CD4-positive, CD25-positive, alpha-beta regulatory T cell (primary cell): Measurements from ENCODE around the gene SLC25A21. TPM values are rescaled to one million over a fixed set of nuclear protein-coding genes. Genes with fewer than 3 reads are reported as not detected.
"Not testable (repeated sequence)": the region's sequence is repeated elsewhere in the genome, so short reads cannot be mapped to it uniquely, and the experiment has no call there.

Experiments used
- ATAC-seq, 2 donors: fragments of 150-1000 bp; cut with Tn5 transposase; one replicate each; pipeline ENCODE4 v1.10.0; 2021; ENCODE audit warnings: low read depth in 2 of 2, moderate number of reproducible peaks in 2 of 2, moderate library complexity in 1 of 2
- DNase-seq, 3 donors: peaks; one replicate each; pipeline versions ENCODE4 v3.0.0 to v3.0.0-alpha.2; 2012 to 2022; ENCODE audit warnings: mixed read lengths in 1 of 3
- H3K27ac ChIP-seq: one replicate; pipeline ENCODE4 v1.7.0; 2013; ENCODE audit warnings: mild to moderate bottlenecking, low read length; ENCODE audit not compliant: insufficient read depth, poor library complexity, severe bottlenecking
- H3K27me3 ChIP-seq: one replicate; pipeline ENCODE4 v1.7.0; 2013; ENCODE audit warnings: low read length; ENCODE audit not compliant: control insufficient read depth, insufficient read depth
- H3K36me3 ChIP-seq: one replicate; pipeline ENCODE4 v1.7.0; 2013; ENCODE audit warnings: mild to moderate bottlenecking, low read length, moderate library complexity; ENCODE audit not compliant: control insufficient read depth, insufficient read depth
- H3K4me1 ChIP-seq: 2 replicates; pipeline ENCODE4 v1.7.0; 2013; ENCODE audit warnings: mild to moderate bottlenecking, low read length; ENCODE audit not compliant: insufficient read depth, control insufficient read depth, poor library complexity, severe bottlenecking
- H3K4me3 ChIP-seq: one replicate; pipeline ENCODE4 v1.7.0; 2013; ENCODE audit warnings: low read depth, mild to moderate bottlenecking, low read length, moderate library complexity
- H3K9me3 ChIP-seq, 2 experiments: 1 replicate in 1 of 2; 2 replicates in 1 of 2; pipeline ENCODE4 v1.7.0; 2013; ENCODE audit warnings: low read length in 2 of 2, mild to moderate bottlenecking in 1 of 2, moderate library complexity in 1 of 2; ENCODE audit not compliant: control insufficient read depth in 2 of 2
- H3K27ac Mint-ChIP-seq, 3 donors: one replicate each; pipeline ENCODE4 v1.8.0; 2020 to 2022; ENCODE audit warnings: mild to moderate bottlenecking in 3 of 3, mixed read lengths in 3 of 3, moderate library complexity in 2 of 3
- H3K27me3 Mint-ChIP-seq: one replicate; pipeline ENCODE4 v1.8.0; 2022; ENCODE audit warnings: mild to moderate bottlenecking, mixed read lengths
- H3K36me3 Mint-ChIP-seq: one replicate; pipeline ENCODE4 v1.8.0; 2020; ENCODE audit warnings: mixed read lengths
- H3K4me1 Mint-ChIP-seq, 4 donors: one replicate each; pipeline ENCODE4 v1.8.0; 2020 to 2022; ENCODE audit warnings: mixed read lengths in 4 of 4, mild to moderate bottlenecking in 1 of 4
- H3K4me3 Mint-ChIP-seq, 4 donors: one replicate each; pipeline ENCODE4 v1.8.0; 2020 to 2022; ENCODE audit warnings: mild to moderate bottlenecking in 4 of 4, mixed read lengths in 4 of 4, moderate library complexity in 3 of 4
- H3K9me3 Mint-ChIP-seq, 7 donors: one replicate each; pipeline ENCODE4 v1.8.0; 2020 to 2022; ENCODE audit warnings: mixed read lengths in 7 of 7, mild to moderate bottlenecking in 3 of 7, moderate library complexity in 2 of 7
- polyA plus RNA-seq, 4 donors: library from polyadenylated mRNA; unstranded; fragments of 300-500 nt; fragmentation: Illumina TruSeq; gene quantifications; one replicate each; pipeline ENCODE4 v1.2.3, GENCODE V29; 2021
- total RNA-seq: library from RNA; stranded (reverse); gene quantifications from one replicate; pipeline ENCODE4 v1.2.3, GENCODE V29; 2022

SLC25A21 gene
- total and polyA plus RNA-seq, 5 donors from 2014 or later = not detected

DNA sequence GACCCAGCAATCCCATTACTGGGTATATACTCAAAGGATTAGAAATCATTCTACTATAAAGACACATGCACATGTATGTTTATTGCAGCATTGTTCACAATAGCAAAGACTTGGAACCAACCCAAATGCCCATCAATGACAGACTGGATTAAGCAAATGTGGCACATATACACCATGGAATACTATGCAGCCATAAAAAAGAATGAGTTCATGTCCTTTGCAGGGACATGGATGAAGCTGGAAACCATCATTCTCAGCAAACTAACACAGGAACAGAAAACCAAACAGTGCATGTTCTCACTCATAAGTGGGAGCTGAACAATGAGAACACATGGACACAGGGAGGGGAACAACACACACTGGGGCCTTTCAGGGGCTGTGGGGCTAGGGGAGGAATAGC, 310.2 kb downstream of the SLC25A21 start:
- H3K9me3 ChIP-seq, H3K36me3 Mint-ChIP-seq, H3K27me3 Mint-ChIP-seq, DNase-seq, H3K27me3 ChIP-seq, ATAC-seq, H3K27ac Mint-ChIP-seq, H3K9me3 Mint-ChIP-seq, H3K4me3 Mint-ChIP-seq, H3K4me1 ChIP-seq, H3K36me3 ChIP-seq, H3K4me3 ChIP-seq, H3K27ac ChIP-seq, H3K4me1 Mint-ChIP-seq: not testable (repeated sequence)

DNA sequence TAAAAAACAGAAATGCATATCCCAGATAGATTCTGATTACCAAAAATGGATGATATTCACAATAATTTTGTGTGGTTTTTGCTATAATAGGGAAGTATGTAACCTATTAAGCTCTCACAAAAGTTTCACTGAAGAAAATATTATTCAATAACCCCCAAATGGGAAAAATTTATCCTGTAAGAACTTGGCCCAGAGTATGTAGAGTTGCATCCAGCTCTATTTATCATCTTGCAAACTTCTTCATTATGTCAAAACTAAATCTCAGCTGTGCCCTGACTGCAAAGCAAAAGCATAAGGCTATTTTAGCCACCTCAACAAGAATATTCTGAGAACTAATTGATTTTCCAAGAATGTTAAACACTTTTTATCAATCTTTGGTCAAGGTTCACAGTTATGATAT, 311.6 kb downstream of the SLC25A21 start:
- ATAC-seq (no peak), DNase-seq (no peak)
- H3K9me3 Mint-ChIP-seq = peaks cover 0 to 3% (median 0%) of the 10 kb centered on the region in 7 donors
- no peaks in the 10 kb centered on the region for H3K36me3 ChIP-seq
- no peaks in the 10 kb centered on the region for H3K27me3 Mint-ChIP-seq
- no peaks in the 10 kb centered on the region for H3K4me1 ChIP-seq
- H3K4me3 ChIP-seq = no peak overlapping the region
- no peaks in the 10 kb centered on the region for H3K36me3 Mint-ChIP-seq
- no peak overlapping the region for H3K4me3 Mint-ChIP-seq
- no peak overlapping the region for H3K27ac ChIP-seq
- H3K4me1 Mint-ChIP-seq = no peaks in the 10 kb centered on the region
- H3K27me3 ChIP-seq = no peaks in the 10 kb centered on the region
- no peak overlapping the region for H3K27ac Mint-ChIP-seq
- H3K9me3 ChIP-seq = peaks cover 0 to 4% of the 10 kb centered on the region in 2 experiments

DNA sequence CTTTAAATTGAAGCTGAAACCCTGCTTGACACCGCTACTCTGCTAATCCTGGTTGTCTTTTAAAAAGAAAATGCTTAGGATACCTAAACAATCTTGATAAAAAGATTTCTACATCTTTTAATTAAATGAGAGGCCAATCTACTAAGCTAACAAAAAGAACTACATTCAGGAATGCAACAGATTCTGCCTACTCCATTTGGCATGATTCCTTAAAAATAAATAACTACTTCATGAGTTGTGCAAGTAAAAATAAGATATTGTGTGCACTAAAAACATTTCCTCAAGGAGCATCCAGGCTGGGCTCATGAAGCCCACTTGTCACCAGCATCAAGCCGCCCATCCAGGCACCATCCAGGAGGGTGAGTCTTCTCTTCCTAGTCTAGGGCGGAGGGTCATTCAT, 313.3 kb downstream of the SLC25A21 start:
- no peak overlapping the region for H3K4me3 Mint-ChIP-seq
- Histone ChIP-seq H3K36me3 (no peaks in the 10 kb centered on the region), H3K4me3 (no peak overlapping the region), H3K4me1 (no peaks in the 10 kb centered on the region), H3K27me3 (no peaks in the 10 kb centered on the region), H3K27ac (no peak overlapping the region), H3K9me3 (peaks cover 0 to 4% of the 10 kb centered on the region in 2 experiments)
- no peaks in the 10 kb centered on the region for H3K4me1 Mint-ChIP-seq
- peaks cover 0 to 7% (median 0%) of the 10 kb centered on the region in 7 donors for H3K9me3 Mint-ChIP-seq
- H3K36me3 Mint-ChIP-seq = no peaks in the 10 kb centered on the region
- ATAC-seq (no peak), DNase-seq (no peak)
- H3K27me3 Mint-ChIP-seq = no peaks in the 10 kb centered on the region
- H3K27ac Mint-ChIP-seq = no peak overlapping the region

DNA sequence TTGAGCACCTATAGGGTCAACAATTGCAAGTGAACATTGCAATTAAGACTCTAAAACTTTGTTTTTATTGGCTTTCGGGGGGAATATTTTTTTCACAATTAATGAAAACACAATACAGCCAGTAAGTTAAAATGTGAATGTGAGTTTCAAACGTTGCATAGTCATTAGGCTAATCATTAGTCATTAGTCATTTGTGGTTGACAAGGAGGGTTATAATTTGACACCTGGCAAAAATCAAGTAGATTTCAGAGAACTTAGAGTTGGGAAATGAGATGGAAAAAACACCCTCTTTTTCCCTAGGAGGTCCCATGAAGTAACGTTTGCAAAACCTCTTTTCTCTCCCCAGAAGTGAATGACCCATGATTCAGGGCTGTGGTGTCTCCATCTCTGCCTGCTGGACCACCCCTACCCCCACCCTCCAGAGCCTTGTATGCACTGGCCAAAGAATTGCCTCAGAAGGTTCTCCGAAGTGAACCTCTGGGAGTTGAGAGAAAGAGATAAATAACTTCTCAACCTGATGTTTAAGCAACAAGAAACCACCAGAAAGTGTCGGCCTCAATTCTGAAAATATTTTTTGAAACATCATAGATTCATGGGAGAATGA, 314.5 kb downstream of the SLC25A21 start:
- no peaks in the 10 kb centered on the region for H3K27me3 ChIP-seq
- ATAC-seq (no peak), DNase-seq (no peak)
- Mint-ChIP-seq H3K9me3 (peaks cover 0 to 7% (median 0%) of the 10 kb centered on the region in 7 donors), H3K27me3 (no peaks in the 10 kb centered on the region), H3K36me3 (no peaks in the 10 kb centered on the region), H3K4me3 (no peak overlapping the region), H3K4me1 (no peaks in the 10 kb centered on the region), H3K27ac (no peak overlapping the region)
- no peaks in the 10 kb centered on the region for H3K4me1 ChIP-seq
- H3K9me3 ChIP-seq = peaks cover 0 to 4% of the 10 kb centered on the region in 2 experiments
- H3K27ac ChIP-seq = no peak overlapping the region
- H3K36me3 ChIP-seq = no peaks in the 10 kb centered on the region
- no peak overlapping the region for H3K4me3 ChIP-seq

DNA sequence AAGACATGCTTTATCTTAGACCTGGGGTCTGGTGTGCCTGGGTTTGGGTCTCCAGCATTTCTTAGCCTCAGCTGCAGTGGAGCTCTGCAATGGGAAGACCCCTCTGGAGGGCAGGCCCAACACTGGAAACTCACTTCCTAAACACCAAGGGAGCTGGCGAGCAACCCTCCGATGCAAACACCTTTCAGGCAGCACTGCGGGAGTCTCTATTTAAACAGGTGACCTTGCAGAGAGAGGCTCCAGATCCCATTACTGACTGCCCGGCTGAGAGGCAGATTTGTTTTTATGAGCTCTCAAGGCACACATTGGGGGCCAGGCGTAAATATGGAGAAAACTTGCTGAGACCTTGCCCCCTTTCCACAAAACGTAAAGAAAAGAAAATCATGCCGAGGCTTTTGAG, 315.3 kb downstream of the SLC25A21 start:
- H3K4me1 ChIP-seq = no peaks in the 10 kb centered on the region
- H3K36me3 Mint-ChIP-seq = no peaks in the 10 kb centered on the region
- H3K36me3 ChIP-seq = no peaks in the 10 kb centered on the region
- no peaks in the 10 kb centered on the region for H3K27me3 Mint-ChIP-seq
- ATAC-seq (no peak), DNase-seq (no peak)
- no peak overlapping the region for H3K4me3 Mint-ChIP-seq
- no peak overlapping the region for H3K4me3 ChIP-seq
- H3K9me3 ChIP-seq = peaks cover 0 to 4% of the 10 kb centered on the region in 2 experiments
- H3K27ac Mint-ChIP-seq = no peak overlapping the region
- H3K9me3 Mint-ChIP-seq = peaks cover 0 to 5% (median 0%) of the 10 kb centered on the region in 7 donors
- H3K27me3 ChIP-seq = no peaks in the 10 kb centered on the region
- H3K27ac ChIP-seq = no peak overlapping the region
- no peaks in the 10 kb centered on the region for H3K4me1 Mint-ChIP-seq

DNA sequence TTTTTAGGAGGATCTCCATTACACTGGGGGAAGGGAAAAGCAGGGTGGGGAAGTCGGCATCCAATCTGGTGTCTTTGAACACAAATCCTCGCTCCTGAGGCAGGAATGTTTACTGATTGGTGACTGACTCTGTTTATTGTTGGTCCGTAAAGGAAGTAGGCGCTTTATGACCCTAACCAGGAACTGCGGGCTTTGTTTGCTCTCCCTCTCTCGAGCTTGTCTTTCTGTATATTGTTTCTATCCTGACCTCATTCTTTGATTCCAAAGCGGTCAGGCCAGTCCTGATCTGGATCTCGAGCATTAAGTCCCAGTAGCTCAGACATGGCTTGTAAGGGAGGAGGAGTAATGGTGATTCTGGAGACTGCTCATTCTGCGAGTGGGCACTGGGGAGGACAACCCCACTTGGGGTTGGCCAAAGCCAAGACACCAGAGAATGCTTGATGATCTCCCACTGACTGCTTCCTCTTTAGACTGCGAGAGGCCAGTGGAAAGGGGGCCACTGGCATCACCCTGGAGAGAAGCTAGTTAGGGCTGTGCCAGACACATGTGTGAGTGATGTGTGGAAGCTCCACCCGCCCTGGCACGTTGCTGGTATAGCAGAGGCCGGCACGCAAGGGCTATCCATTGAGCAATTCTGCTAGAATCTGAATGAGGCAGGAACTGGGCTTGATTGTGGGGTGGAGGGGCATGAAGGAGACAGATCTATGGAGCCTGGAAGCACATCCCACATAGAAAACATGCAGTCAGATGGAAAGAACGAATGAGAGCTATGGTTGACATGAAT, 316.1 kb downstream of the SLC25A21 start:
- Mint-ChIP-seq H3K27me3 (no peaks in the 10 kb centered on the region), H3K9me3 (peaks cover 0 to 5% (median 0%) of the 10 kb centered on the region in 7 donors), H3K4me3 (no peak overlapping the region), H3K27ac (no peak overlapping the region), H3K4me1 (no peaks in the 10 kb centered on the region), H3K36me3 (no peaks in the 10 kb centered on the region)
- peaks cover 0 to 3% of the 10 kb centered on the region in 2 experiments for H3K9me3 ChIP-seq
- ATAC-seq = no peak
- no peak overlapping the region for H3K4me3 ChIP-seq
- H3K4me1 ChIP-seq = no peaks in the 10 kb centered on the region
- H3K27ac ChIP-seq = no peak overlapping the region
- no peak for DNase-seq
- no peaks in the 10 kb centered on the region for H3K27me3 ChIP-seq
- H3K36me3 ChIP-seq = no peaks in the 10 kb centered on the region

DNA sequence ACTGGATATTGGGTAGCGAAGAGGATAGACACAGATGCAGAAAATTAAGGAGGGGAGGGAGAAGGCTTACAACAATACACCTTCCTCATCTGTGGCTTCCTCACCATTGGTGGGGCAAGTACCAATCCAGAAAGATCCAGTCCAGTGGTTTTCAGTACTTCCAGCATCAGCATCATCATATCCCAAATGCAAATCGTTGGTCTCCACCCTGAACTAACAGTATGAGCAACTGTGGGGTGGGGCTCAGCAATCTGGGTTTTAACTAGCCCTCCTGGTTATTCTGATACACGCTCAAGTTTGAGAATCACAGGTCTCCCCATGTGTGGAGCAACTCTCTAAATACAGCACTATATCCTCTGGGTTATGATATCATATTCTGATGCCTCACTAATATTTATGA, 317.0 kb downstream of the SLC25A21 start:
- DNase-seq = no peak
- Histone ChIP-seq H3K27ac (no peak overlapping the region), H3K4me3 (no peak overlapping the region), H3K27me3 (no peaks in the 10 kb centered on the region), H3K9me3 (peaks cover 0 to 2% of the 10 kb centered on the region in 2 experiments), H3K4me1 (no peaks in the 10 kb centered on the region), H3K36me3 (no peaks in the 10 kb centered on the region)
- Mint-ChIP-seq H3K4me3 (no peak overlapping the region), H3K27me3 (no peaks in the 10 kb centered on the region), H3K9me3 (peaks cover 0 to 9% (median 0%) of the 10 kb centered on the region in 7 donors), H3K27ac (no peak overlapping the region), H3K4me1 (no peaks in the 10 kb centered on the region), H3K36me3 (no peaks in the 10 kb centered on the region)
- no peak for ATAC-seq
